SK-N-SH (cell line): ENCODE results near the gene NTSR1. TPM values are rescaled to one million over a fixed set of nuclear protein-coding genes. Genes with fewer than 3 reads are reported as not detected.

Experiments used
- CTCF ChIA-PET: fragments of 300-600, 350-600 bp; formaldehyde crosslinking; extraction: SDS; loops from one replicate; lab custom pipeline; 2021; lab: Yijun Ruan, JAX
- POLR2A ChIA-PET: fragments of 350-600 bp; sonication (Branson Sonifier 250); formaldehyde crosslinking; extraction: SDS; loops from one replicate; lab custom pipeline; 2020; ENCODE audit warnings: antibody characterized with exemption, inconsistent platforms; lab: Yijun Ruan, JAX
- DNase-seq: peaks from one replicate; pipeline ENCODE4 v3.0.0; 2012
- H2AFZ ChIP-seq: fragments of 200-600 bp; sonication (generic); 2 replicates; pipeline ENCODE4 v1.8.1; 2016; ENCODE audit warnings: antibody characterized with exemption, mild to moderate bottlenecking, low read depth
- H3F3A ChIP-seq: fragments of 200-600 bp; sonication (generic); replicated peaks from 2 replicates; pipeline ENCODE3; 2016; ENCODE audit warnings: antibody characterized with exemption, mild to moderate bottlenecking; ENCODE audit not compliant: insufficient read depth
- H3K27ac ChIP-seq, 2 experiments: fragments of 200-500 bp in 1 of 2; fragments of 200-600 bp in 1 of 2; sonication (Bioruptor generic) in 1 of 2; sonication (generic), shearing (Covaris generic) in 1 of 2; 2 replicates each; pipeline versions ENCODE4 v1.5.1 to v1.6.1; 2014 to 2016; ENCODE audit warnings: low read depth in 2 of 2, inconsistent platforms in 1 of 2, low read length in 1 of 2, mild to moderate bottlenecking in 1 of 2, mixed read lengths in 1 of 2
- H3K27me3 ChIP-seq: fragments of 200-600 bp; sonication (generic), shearing (Covaris generic); 2 replicates; pipeline ENCODE4 v1.6.1; 2016; ENCODE audit warnings: mixed run types; ENCODE audit not compliant: insufficient read depth
- H3K36me3 ChIP-seq, 2 experiments: fragments of 200-500 bp in 1 of 2; fragments of 200-600 bp in 1 of 2; sonication (Bioruptor generic) in 1 of 2; sonication (generic) in 1 of 2; replicated peaks in 1 of 2; 2 replicates each; pipeline versions ENCODE3 to v1.5.1; 2014 to 2016; ENCODE audit warnings: low read length in 1 of 2, mild to moderate bottlenecking in 1 of 2; ENCODE audit not compliant: insufficient read depth in 2 of 2, control insufficient read depth in 1 of 2
- H3K4me1 ChIP-seq, 2 experiments: fragments of 200-500 bp in 1 of 2; fragments of 200-600 bp in 1 of 2; sonication (Bioruptor generic) in 1 of 2; sonication (generic), shearing (Covaris generic) in 1 of 2; 2 replicates each; pipeline versions ENCODE4 v1.5.1 to v1.6.1; 2014 to 2016; ENCODE audit warnings: low read depth in 1 of 2, low read length in 1 of 2, mixed run types in 1 of 2; ENCODE audit not compliant: insufficient read depth in 2 of 2, control insufficient read depth in 1 of 2
- H3K4me2 ChIP-seq: fragments of 200-600 bp; sonication (generic), shearing (Covaris generic); 2 replicates; pipeline ENCODE4 v1.6.1; 2017; ENCODE audit warnings: mixed run types
- H3K4me3 ChIP-seq, 2 experiments: fragments of 200-500 bp in 1 of 2; fragments of 200-600 bp in 1 of 2; sonication (Bioruptor generic) in 1 of 2; sonication (generic), shearing (Covaris generic) in 1 of 2; 2 replicates each; pipeline versions ENCODE4 v1.5.1 to v1.8.1; 2014 to 2016; ENCODE audit warnings: low read depth in 2 of 2, inconsistent platforms in 1 of 2, low read length in 1 of 2, mild to moderate bottlenecking in 1 of 2, mixed read lengths in 1 of 2, moderate library complexity in 1 of 2
- H3K79me2 ChIP-seq: fragments of 200-600 bp; sonication (generic); 2 replicates; pipeline ENCODE4 v1.8.1; 2017; ENCODE audit warnings: mild to moderate bottlenecking; ENCODE audit not compliant: insufficient read depth
- H3K9ac ChIP-seq: fragments of 200-600 bp; sonication (generic); 2 replicates; pipeline ENCODE4 v1.6.1; 2017; ENCODE audit warnings: mixed run types
- H3K9me2 ChIP-seq: fragments of 200-600 bp; sonication (generic); 2 replicates; pipeline ENCODE4 v1.6.1; 2017; ENCODE audit warnings: mixed run types
- H3K9me3 ChIP-seq: fragments of 200-600 bp; sonication (generic); 2 replicates; pipeline ENCODE4 v1.6.1; 2017; ENCODE audit warnings: mixed run types, mild to moderate bottlenecking, moderate library complexity
- H4K20me1 ChIP-seq: fragments of 200-600 bp; sonication (generic); 2 replicates; pipeline ENCODE4 v1.6.1; 2017; ENCODE audit warnings: mild to moderate bottlenecking, mixed run types; ENCODE audit not compliant: insufficient read depth
- CHD2 ChIP-seq: fragments of 150-350 bp; IDR thresholded peaks from 2 replicates; pipeline ENCODE4 v1.6.1; 2018; ENCODE audit warnings: low read length; ENCODE audit not compliant: partially characterized antibody
- ELF1 ChIP-seq: IDR thresholded peaks from 2 replicates; pipeline ENCODE4 v1.4.0; 2012
- EP300 ChIP-seq, 2 experiments: IDR thresholded peaks; 2 replicates each; pipeline versions ENCODE4 v1.4.0 to v1.6.1; 2012; ENCODE audit warnings: borderline replicate concordance in 1 of 2, low read depth in 1 of 2, low read length in 1 of 2
- FOSL2 ChIP-seq: IDR thresholded peaks from 2 replicates; pipeline ENCODE4 v1.4.0; 2012; ENCODE audit warnings: low read depth, mild to moderate bottlenecking, moderate library complexity, borderline replicate concordance
- FOXJ3 ChIP-seq: sonication (generic); formaldehyde crosslinking; IDR thresholded peaks from 2 replicates; pipeline ENCODE4 v1.5.1; 2020; ENCODE audit warnings: mild to moderate bottlenecking, missing genetic modification reagents
- FOXM1 ChIP-seq: IDR thresholded peaks from 2 replicates; pipeline ENCODE4 v1.4.0; 2012; ENCODE audit warnings: low read depth, mild to moderate bottlenecking
- GABPA ChIP-seq: IDR thresholded peaks from 2 replicates; pipeline ENCODE4 v1.4.0; 2012; ENCODE audit warnings: low read depth, mild to moderate bottlenecking
- MXI1 ChIP-seq: IDR thresholded peaks from 2 replicates; pipeline ENCODE4 v1.6.1; 2012; ENCODE audit warnings: mild to moderate bottlenecking, low read depth, low read length, improper control_type of control experiment
- RAD21 ChIP-seq: IDR thresholded peaks from 2 replicates; pipeline ENCODE4 v1.6.1; 2012; ENCODE audit warnings: mild to moderate bottlenecking, low read length
- RCOR1 ChIP-seq: fragments of 150-350 bp; IDR thresholded peaks from 2 replicates; pipeline ENCODE4 v1.6.1; 2017; ENCODE audit warnings: antibody characterized with exemption, low read length
- RFX5 ChIP-seq: IDR thresholded peaks from 2 replicates; pipeline ENCODE4 v1.6.1; 2012; ENCODE audit warnings: mild to moderate bottlenecking, improper control_type of control experiment, low read length
- RXRA ChIP-seq: IDR thresholded peaks from 2 replicates; pipeline ENCODE4 v1.4.0; 2012; ENCODE audit warnings: low read depth, mild to moderate bottlenecking, borderline replicate concordance
- SMC3 ChIP-seq: IDR thresholded peaks from 2 replicates; pipeline ENCODE4 v1.6.1; 2012; ENCODE audit warnings: low read depth, low read length, improper control_type of control experiment
- TCF12 ChIP-seq: IDR thresholded peaks from 2 replicates; pipeline ENCODE4 v1.4.0; 2012
- WGBS: methylation state at CpG from one replicate; pipeline ENCODE4 v1.1.6; 2017; ENCODE audit warnings: low lambda C conversion rate; 5-methylcytosine and 5-hydroxymethylcytosine counted together
- polyA plus RNA-seq, 3 experiments: library from polyadenylated mRNA; depleted of rRNA; stranded (reverse); fragments of >200 nt; gene quantifications; 2 replicates each; pipeline ENCODE4 v1.2.3, GENCODE V29; 2012
- TF ChIP-seq, protein P1 (sequence below): fragments of 150-350 bp; IDR thresholded peaks from 2 replicates; pipeline ENCODE4 v1.6.1; 2016; ENCODE audit warnings: mild to moderate bottlenecking, low read depth, low read length
- TF ChIP-seq, protein P2 (sequence below): IDR thresholded peaks from 2 replicates; pipeline ENCODE4; 2012
- TF ChIP-seq, protein P3 (sequence below): IDR thresholded peaks from 2 replicates; pipeline ENCODE4 v1.4.0; 2012; ENCODE audit warnings: low read depth, borderline replicate concordance
- TF ChIP-seq, protein P4 (sequence below): IDR thresholded peaks from 2 replicates; pipeline ENCODE4 v1.4.0; 2012; ENCODE audit warnings: low read depth
- TF ChIP-seq, protein P5 (sequence below): IDR thresholded peaks from 2 replicates; pipeline ENCODE4 v1.6.1; 2012; ENCODE audit warnings: mild to moderate bottlenecking, low read depth, low read length, moderate library complexity

The NTSR1 gene
- polyA plus RNA-seq, 1 of the 3 experiments (the other 2 are of a cell fraction) = 8.2 TPM

DNA sequence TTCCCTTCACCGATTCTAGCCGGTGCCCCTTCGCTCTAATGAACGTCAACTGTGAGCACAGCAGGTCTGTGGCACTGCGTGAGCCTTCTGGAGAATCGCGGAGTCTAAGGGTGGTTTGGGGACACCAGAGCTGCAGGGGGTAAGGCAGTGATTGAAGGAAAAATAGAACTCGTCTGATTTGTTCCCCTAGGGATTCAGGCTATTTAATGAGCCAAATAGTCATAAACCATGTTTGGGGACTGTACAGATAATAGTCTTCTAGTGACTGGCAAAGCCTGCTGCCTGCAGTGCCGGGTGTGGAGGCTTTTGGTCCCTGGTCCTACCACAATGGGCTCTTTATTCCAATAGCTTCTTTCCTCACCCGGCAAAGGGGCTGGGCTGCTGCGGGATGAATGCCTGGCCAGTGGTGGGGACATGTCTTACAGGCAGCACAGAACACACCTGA is 11.1 kb upstream of the NTSR1 start:
- POLR2A ChIA-PET = no interaction called here
- no peaks in the 10 kb centered on the region for H3K36me3 ChIP-seq
- H3K4me1 ChIP-seq = peaks cover under 1 to 8% of the 10 kb centered on the region in 2 experiments; a peak in 2 of 4 replicates
- H3K4me2 ChIP-seq = no peak overlapping the region
- H3F3A ChIP-seq = no peaks in the 10 kb centered on the region
- H3K9ac ChIP-seq = no peak overlapping the region
- WGBS = 76% methylated on average over 8 of the region's 11 CpGs
- no peak overlapping the region for H3K4me3 ChIP-seq
- CTCF ChIA-PET = interaction anchor here (0.9 to 1.6 kb wide), 5 partner anchors 10 to 197 kb away, joined by 3 to 7 read pairs (median 3); no protein-coding TSS in a partner anchor
- no peaks in the 10 kb centered on the region for H3K9me3 ChIP-seq
- no peak for TF ChIP-seq RFX5
- TF ChIP-seq GABPA = no peak
- TF ChIP-seq, protein P1, sequence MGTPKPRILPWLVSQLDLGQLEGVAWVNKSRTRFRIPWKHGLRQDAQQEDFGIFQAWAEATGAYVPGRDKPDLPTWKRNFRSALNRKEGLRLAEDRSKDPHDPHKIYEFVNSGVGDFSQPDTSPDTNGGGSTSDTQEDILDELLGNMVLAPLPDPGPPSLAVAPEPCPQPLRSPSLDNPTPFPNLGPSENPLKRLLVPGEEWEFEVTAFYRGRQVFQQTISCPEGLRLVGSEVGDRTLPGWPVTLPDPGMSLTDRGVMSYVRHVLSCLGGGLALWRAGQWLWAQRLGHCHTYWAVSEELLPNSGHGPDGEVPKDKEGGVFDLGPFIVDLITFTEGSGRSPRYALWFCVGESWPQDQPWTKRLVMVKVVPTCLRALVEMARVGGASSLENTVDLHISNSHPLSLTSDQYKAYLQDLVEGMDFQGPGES = no peak
- TF ChIP-seq, protein P2, sequence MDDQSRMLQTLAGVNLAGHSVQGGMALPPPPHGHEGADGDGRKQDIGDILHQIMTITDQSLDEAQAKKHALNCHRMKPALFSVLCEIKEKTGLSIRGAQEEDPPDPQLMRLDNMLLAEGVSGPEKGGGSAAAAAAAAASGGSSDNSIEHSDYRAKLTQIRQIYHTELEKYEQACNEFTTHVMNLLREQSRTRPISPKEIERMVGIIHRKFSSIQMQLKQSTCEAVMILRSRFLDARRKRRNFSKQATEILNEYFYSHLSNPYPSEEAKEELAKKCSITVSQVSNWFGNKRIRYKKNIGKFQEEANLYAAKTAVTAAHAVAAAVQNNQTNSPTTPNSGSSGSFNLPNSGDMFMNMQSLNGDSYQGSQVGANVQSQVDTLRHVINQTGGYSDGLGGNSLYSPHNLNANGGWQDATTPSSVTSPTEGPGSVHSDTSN = no peak
- TF ChIP-seq RXRA = no peak
- no peak for TF ChIP-seq FOXM1
- no peak for TF ChIP-seq TCF12
- TF ChIP-seq, protein P3, sequence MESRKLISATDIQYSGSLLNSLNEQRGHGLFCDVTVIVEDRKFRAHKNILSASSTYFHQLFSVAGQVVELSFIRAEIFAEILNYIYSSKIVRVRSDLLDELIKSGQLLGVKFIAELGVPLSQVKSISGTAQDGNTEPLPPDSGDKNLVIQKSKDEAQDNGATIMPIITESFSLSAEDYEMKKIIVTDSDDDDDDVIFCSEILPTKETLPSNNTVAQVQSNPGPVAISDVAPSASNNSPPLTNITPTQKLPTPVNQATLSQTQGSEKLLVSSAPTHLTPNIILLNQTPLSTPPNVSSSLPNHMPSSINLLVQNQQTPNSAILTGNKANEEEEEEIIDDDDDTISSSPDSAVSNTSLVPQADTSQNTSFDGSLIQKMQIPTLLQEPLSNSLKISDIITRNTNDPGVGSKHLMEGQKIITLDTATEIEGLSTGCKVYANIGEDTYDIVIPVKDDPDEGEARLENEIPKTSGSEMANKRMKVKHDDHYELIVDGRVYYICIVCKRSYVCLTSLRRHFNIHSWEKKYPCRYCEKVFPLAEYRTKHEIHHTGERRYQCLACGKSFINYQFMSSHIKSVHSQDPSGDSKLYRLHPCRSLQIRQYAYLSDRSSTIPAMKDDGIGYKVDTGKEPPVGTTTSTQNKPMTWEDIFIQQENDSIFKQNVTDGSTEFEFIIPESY = no peak
- TF ChIP-seq, protein P4, sequence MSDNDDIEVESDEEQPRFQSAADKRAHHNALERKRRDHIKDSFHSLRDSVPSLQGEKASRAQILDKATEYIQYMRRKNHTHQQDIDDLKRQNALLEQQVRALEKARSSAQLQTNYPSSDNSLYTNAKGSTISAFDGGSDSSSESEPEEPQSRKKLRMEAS = no peak
- no peak for TF ChIP-seq FOSL2
- TF ChIP-seq RCOR1 = no peak
- TF ChIP-seq FOXJ3 (CRISPR knock-in tag) = no peak
- TF ChIP-seq RAD21 = no peak
- no peak for TF ChIP-seq ELF1
- no peak for TF ChIP-seq CHD2
- no peak overlapping the region for H3K27ac ChIP-seq
- no peaks in the 10 kb centered on the region for H3K9me2 ChIP-seq
- H3K27me3 ChIP-seq = no peaks in the 10 kb centered on the region
- H4K20me1 ChIP-seq = no peaks in the 10 kb centered on the region
- H3K79me2 ChIP-seq = no peaks in the 10 kb centered on the region
- no peak overlapping the region for H2AFZ ChIP-seq
- DNase-seq = no peak

DNA sequence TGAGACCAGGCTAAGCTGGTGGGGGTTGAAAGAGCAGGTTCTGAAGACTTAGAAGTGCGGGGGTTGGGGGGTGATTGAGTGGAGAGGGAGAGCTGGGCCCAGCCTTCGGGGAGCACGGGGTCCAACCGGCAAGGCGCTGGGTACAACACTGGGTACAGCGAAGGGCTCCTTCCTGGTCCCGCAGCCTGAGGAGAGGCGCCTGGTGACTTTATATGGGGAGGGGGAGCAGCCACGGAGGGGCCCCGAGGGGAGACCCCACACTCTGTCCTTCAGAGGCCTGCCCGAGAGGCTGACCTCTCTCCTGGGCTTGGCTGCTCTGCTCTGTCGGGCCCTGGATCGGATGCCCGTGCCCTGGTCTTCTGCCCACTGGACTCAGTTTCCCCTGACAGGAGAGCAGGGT is 10.4 kb upstream of the NTSR1 start:
- H4K20me1 ChIP-seq = no peaks in the 10 kb centered on the region
- H3K9me2 ChIP-seq = no peaks in the 10 kb centered on the region
- no peak overlapping the region for H2AFZ ChIP-seq
- DNase-seq = no peak
- H3K79me2 ChIP-seq = no peaks in the 10 kb centered on the region
- no peak overlapping the region for H3K27ac ChIP-seq
- WGBS = no CpG with 5 or more reads among the region's 14 CpGs
- peaks cover 2 to 8% of the 10 kb centered on the region in 2 experiments; a peak in 3 of 4 replicates for H3K4me1 ChIP-seq
- H3F3A ChIP-seq = no peaks in the 10 kb centered on the region
- H3K4me2 ChIP-seq = no peak overlapping the region
- no peak overlapping the region for H3K4me3 ChIP-seq
- H3K27me3 ChIP-seq = no peaks in the 10 kb centered on the region
- POLR2A ChIA-PET = no interaction called here
- H3K36me3 ChIP-seq = no peaks in the 10 kb centered on the region
- CTCF ChIA-PET = interaction anchor here (0.7 to 1.6 kb wide), 5 partner anchors 9 to 221 kb away, joined by 3 to 7 read pairs (median 3); no protein-coding TSS in a partner anchor
- no peak overlapping the region for H3K9ac ChIP-seq
- H3K9me3 ChIP-seq = no peaks in the 10 kb centered on the region
- no peak for TF ChIP-seq SMC3
- TF ChIP-seq RFX5 = no peak
- no peak for TF ChIP-seq GABPA
- no peak for TF ChIP-seq MXI1
- TF ChIP-seq EP300 (IDR thresholded peaks at IDR 0.05; ENCODE audit: borderline replicate concordance in 1 of 2, low read depth in 1 of 2, low read length in 1 of 2) = no peak
- TF ChIP-seq, protein P2 = no peak
- TF ChIP-seq, protein P5, sequence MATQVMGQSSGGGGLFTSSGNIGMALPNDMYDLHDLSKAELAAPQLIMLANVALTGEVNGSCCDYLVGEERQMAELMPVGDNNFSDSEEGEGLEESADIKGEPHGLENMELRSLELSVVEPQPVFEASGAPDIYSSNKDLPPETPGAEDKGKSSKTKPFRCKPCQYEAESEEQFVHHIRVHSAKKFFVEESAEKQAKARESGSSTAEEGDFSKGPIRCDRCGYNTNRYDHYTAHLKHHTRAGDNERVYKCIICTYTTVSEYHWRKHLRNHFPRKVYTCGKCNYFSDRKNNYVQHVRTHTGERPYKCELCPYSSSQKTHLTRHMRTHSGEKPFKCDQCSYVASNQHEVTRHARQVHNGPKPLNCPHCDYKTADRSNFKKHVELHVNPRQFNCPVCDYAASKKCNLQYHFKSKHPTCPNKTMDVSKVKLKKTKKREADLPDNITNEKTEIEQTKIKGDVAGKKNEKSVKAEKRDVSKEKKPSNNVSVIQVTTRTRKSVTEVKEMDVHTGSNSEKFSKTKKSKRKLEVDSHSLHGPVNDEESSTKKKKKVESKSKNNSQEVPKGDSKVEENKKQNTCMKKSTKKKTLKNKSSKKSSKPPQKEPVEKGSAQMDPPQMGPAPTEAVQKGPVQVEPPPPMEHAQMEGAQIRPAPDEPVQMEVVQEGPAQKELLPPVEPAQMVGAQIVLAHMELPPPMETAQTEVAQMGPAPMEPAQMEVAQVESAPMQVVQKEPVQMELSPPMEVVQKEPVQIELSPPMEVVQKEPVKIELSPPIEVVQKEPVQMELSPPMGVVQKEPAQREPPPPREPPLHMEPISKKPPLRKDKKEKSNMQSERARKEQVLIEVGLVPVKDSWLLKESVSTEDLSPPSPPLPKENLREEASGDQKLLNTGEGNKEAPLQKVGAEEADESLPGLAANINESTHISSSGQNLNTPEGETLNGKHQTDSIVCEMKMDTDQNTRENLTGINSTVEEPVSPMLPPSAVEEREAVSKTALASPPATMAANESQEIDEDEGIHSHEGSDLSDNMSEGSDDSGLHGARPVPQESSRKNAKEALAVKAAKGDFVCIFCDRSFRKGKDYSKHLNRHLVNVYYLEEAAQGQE = no peak
